HG02970 (cell line): ENCODE measurements around the gene ZNF865.

Experiments used
- ATAC-seq: cut with Tn5 transposase; IDR thresholded peaks from one replicate; pipeline ENCODE4 v1.9.1; 2021; ENCODE audit warnings: mild to moderate bottlenecking, moderate library complexity, moderate number of reproducible peaks; ENCODE audit not compliant: unreplicated experiment, low FRiP score

The ZNF865 gene

DNA sequence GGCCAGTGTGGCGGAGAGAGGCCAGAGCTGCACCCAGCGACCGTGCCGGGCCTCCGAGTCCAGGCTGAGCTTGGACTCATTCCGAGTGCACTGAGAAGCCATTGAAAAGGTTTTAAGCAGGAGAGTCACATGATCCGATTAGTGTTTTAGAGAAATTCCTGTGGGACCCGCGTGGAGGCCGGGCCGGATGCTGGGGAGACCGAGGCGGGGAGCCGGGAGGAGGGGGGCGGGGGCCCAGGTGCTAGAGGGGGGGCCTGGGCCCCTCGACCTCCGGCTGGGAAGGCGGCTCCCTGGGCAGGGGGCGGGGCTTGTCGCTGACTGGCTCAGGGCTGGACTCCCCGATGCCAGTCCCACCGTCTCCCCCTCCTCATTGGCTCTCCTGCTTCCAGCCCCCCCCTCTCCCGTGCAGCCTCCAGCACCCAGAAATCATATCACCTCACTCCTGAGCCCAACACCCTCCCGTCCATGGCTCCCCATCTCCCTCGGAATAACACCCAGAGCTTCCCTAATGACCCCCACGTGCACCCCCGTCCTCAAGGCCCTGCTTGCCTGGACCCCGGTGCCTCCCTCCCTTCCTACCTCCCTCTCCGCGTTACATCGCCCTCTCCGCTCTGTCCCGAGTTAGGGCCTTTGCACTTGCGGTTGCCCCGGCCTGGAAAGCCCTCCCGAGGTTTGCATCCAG is 19.6 kb upstream of the ZNF865 start:
- ATAC-seq = no peak

GRCh38 chr19:55586976-55587668 is 18.3 kb upstream of the ZNF865 start:
- ATAC-seq = peak; percentile 79

- ATAC-seq = no peak
Observed at GRCh38 chr19:55588738-55589137, 16.7 kb upstream of the ZNF865 start.

DNA sequence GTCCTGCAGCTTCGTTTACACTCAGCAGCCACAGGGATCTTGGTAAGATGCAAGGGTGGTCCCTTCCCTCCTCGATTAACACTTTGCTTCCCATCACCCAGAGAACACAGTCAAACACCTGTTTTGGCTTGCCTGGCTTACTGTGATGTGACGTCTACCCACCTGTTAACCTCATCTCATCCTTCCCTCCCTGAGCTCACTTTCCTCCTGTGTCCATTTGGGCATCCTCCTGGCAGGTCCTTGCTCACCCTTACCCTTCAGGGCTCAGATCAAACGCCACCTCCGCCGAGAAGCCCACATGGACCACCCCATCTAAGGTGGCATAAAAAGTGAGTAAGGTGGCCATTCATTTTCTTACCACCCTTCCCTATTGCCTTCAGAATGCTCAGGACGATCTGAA is 15.3 kb upstream of the ZNF865 start:
- no peak for ATAC-seq

- ATAC-seq = no peak
Observed at GRCh38 chr19:55590617-55591016, 14.8 kb upstream of the ZNF865 start.

DNA sequence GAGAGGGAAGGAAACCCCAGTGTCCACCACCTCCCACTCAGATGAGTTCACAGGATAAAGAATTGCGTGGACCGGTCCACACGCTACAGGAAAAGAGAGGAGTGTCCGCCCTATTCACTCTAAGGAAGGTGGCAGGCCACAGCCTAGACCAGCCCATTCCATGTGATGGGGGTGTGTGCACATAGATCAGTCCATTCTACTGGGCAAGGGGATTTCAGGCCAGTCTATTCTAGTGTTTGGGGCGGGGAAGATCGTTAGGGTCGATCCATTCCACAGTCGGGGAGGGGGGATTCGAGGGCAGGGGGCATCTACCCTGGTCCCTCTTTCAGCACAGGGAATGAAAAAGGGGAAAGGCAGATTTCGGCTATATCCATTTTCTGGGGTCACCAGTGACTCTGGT is 13.9 kb upstream of the ZNF865 start:
- ATAC-seq = no peak

- no peak for ATAC-seq
Observed at GRCh38 chr19:55592391-55593090, 12.9 kb upstream of the ZNF865 start.

DNA sequence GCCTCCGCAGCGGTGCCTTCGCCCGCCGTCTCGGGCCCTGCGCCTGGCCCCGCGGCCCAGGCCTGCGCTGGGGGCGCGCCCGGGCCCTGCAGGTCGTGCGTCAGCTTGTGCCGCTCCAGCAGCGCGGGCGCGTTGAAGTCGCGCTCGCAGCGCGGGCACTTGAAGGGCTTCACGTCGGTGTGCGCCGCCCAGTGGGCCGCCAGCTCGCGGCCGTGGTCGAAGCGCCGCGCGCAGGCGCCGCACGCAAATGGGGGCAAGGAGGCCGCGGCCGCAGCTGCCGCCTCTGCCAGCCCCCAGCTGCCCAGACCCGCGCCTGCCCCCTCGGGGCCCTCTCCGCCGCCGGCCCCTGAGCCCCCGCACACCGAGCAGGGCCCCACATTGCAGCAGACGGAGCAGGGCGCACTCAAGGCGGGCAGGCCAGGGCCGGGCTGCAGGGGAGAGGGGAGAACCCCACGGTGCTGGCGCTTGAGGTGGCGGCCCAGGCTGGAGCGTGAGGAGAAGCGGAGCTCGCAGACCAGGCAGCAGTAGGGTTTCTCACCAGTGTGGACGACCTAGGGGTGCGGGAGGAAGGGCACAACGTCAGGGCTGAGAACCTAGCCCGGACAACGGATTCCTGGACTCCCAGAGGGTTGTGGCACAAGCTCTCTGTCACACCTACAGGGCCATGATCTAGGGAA is 12.2 kb upstream of the ZNF865 start:
- ATAC-seq = no peak

DNA sequence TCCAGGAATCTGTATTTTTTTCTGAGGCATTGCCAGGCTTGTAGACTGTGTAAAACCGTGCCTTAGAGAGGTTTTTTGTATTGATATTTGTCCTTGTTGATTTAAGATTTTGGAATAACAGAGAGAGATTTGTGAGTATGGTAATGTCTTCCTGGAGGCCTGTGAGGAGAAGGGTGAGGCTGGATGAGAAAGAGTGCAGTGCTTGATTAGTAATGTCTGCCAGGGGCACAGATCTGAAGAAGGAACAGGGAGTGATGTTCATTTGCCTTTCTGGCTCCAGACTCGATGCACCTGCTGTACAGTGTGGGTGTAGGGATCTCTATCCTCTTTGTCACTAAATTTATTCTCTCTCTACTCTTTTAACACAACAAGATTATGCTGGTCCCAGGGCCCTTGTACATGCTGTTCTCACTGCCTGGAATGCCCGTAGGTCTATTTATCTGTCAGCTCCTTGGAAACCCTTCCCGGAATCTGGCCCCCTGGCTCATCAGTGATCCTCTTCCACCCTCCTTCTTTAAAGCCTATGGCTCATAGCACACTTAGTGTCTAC is 10.4 kb upstream of the ZNF865 start:
- no peak for ATAC-seq

GRCh38 chr19:55596304-55596703 is 9.1 kb upstream of the ZNF865 start:
- no peak for ATAC-seq

DNA sequence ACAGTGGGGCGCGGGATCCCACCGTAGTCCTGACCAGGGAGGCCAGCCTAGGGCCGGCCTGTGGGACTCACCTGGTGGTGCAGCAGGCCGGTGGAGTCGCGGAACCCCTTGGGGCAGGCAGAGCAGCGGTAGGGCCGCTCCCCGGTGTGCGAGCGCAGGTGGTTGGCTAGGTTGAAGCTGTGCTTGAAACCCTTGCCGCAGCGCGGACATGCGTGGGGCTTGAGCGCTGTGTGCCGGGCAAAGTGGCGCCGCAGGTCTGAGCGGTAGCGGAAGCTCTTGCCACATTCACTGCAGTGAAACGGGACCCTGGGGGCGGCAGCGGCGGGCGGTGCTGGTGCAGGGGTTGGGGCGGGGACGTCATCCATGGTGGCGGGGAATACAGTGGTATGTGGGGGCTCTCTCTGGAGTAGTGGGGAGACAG is 7.9 kb upstream of the ZNF865 start:
- ATAC-seq = no peak

- ATAC-seq = no peak
Observed at GRCh38 chr19:55598034-55598433, 7.4 kb upstream of the ZNF865 start.

- peak; percentile 49 for ATAC-seq
Observed at GRCh38 chr19:55598719-55599467, 6.6 kb upstream of the ZNF865 start.

DNA sequence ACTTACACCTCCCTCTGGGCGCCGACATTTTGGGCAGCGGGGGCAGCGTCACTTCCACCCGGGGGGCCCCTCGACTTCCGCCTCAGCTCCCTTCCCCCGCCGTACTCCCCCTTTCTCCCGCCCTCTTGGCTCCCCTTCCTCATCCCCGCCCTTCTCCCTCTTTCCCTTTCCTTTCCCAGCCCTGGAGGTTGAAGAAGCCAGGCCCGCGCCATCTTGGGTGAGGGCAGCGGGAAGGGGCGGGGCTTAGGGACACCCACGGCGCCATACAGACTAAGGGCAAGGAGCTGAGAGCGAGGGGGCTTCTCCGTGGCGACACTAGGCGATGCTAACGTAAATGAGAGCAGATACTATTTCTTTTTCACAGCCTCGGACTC is 6.0 kb upstream of the ZNF865 start, which contains the start of gene FIZ1:
Gene FIZ1, minus strand, starts transcription at position 50 of the 374 bp plus-strand sequence. CDS start 1,652 bp downstream, outside the sequence.
- ATAC-seq = peak; percentile 50

DNA sequence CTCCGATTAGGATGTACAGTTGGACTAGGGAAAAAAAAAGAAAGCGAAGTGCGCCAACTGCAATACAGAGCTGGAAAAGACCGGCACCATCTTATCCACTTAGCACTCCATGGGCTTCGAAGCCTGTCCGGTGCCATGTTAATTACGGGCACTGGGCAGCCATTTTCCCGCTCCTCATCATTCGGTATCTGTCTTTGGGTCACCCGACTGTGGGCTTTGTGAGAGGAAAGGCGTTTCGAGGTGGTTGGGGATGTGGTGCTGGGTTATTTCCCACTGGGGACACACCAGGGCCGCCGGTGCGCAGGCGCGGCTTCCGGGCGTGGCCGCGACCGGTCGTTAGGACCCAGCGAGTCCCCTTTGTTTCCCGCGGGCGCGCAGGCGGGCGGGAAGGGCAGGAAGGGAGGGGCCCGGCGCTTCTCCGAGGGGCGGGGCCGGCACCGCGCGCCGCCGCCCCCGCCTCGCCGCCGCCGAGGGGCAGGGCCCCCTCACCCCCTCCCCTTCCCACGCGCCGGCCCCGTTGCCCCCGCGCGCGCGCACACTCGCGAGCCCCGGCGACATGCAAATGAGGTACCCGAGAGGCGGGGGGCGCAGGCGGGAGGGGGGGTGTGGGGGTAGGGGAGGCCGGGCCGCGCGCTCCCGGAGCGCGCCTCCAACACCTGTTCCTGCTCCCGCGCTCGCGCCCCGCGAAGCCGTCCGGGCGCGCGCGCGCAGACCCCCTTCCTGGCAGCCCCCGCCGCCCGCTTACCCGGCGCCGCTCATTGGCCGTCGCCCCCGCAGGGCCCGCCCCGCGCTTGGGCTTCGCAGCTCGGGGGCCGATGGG is 5.4 kb upstream of the ZNF865 start, which contains the start of gene ZNF524:
Gene ZNF524, plus strand, starts transcription at position 447 of the 820 bp plus-strand sequence. CDS start 1,825 bp downstream, outside the sequence.
- peak; percentile 40 for ATAC-seq

- ATAC-seq = no peak
Observed at GRCh38 chr19:55600662-55601028, 4.8 kb upstream of the ZNF865 start.

- ATAC-seq = no peak
Observed at GRCh38 chr19:55601084-55601483, 4.4 kb upstream of the ZNF865 start.

GRCh38 chr19:55602104-55603001 is 3.1 kb upstream of the ZNF865 start:
- no peak for ATAC-seq
